ENCODE data around the gene HEPH.
"Not testable (repeated sequence)": the region's sequence is repeated elsewhere in the genome, so short reads cannot be mapped to it uniquely, and the experiment has no call there.

Gene HEPH

GRCh38 chrX:66203114-66203513, 39.1 kb downstream of the HEPH start:
- Histone ChIP-seq H3K36me3 (ENCODE audit: control insufficient read depth, insufficient read depth, low read length) (peaks cover 20% of the 10 kb centered on the region), H3K9me3 (ENCODE audit: control insufficient read depth, low read length) (no peaks in the 10 kb centered on the region), H3K4me3 (ENCODE audit: extremely low read depth, insufficient read depth, low read length, poor library complexity, severe bottlenecking) (no peak overlapping the region), H3K27ac (ENCODE audit: low read depth, low read length, severe bottlenecking) (no peak overlapping the region), H3K4me1 (ENCODE audit: control insufficient read depth, insufficient read depth, low read length, poor library complexity, severe bottlenecking) (peaks cover 3% of the 10 kb centered on the region)
- WGBS, 2 experiments (ENCODE audit: insufficient coverage in 2 of 2) = no CpG with 5 or more reads among the region's 5 CpGs

- Histone ChIP-seq H3K4me3 (ENCODE audit: extremely low read depth, insufficient read depth, low read length, poor library complexity, severe bottlenecking) (no peak overlapping the region), H3K27ac (ENCODE audit: low read depth, low read length, severe bottlenecking) (no peak overlapping the region), H3K9me3 (ENCODE audit: control insufficient read depth, low read length) (no peaks in the 10 kb centered on the region), H3K36me3 (ENCODE audit: control insufficient read depth, insufficient read depth, low read length) (peaks cover 9% of the 10 kb centered on the region), H3K4me1 (ENCODE audit: control insufficient read depth, insufficient read depth, low read length, poor library complexity, severe bottlenecking) (no peaks in the 10 kb centered on the region)
- WGBS, 2 experiments (ENCODE audit: insufficient coverage in 2 of 2) = 100% methylated on average over 1 of the region's 3 CpGs; no CpG with 5 or more reads in 1 of the 2 experiments
These were observed 57.8 kb downstream of the HEPH start for GRCh38 chrX:66221856-66222255.

DNA sequence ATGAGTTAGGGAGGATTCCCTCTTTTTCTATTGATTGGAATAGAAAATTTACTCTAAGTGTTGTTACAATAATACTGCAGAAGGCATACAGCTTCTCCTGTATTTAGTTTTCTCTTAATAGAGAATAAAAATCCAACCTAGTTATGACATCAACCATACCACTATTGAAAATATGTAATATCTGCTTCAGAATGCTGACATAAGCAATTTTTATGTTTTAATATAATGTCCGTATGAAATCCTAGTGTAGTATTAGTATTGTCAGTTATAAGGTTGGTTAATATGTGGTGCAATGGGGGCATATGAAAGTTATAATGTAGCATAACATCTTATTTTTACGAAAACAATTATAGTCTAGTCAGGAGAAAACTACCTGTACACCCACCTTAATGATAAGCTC, 68.2 kb downstream of the HEPH start:
- no peak overlapping the region for H3K27ac ChIP-seq (ENCODE audit: low read depth, low read length, severe bottlenecking)
- no peak overlapping the region for H3K4me3 ChIP-seq (ENCODE audit: extremely low read depth, insufficient read depth, low read length, poor library complexity, severe bottlenecking)
- WGBS, 2 experiments (ENCODE audit: insufficient coverage in 2 of 2) = no CpG with 5 or more reads among the region's 2 CpGs
- no peaks in the 10 kb centered on the region for H3K4me1 ChIP-seq (ENCODE audit: control insufficient read depth, insufficient read depth, low read length, poor library complexity, severe bottlenecking)
- no peaks in the 10 kb centered on the region for H3K9me3 ChIP-seq (ENCODE audit: control insufficient read depth, low read length)
- peaks cover 4% of the 10 kb centered on the region for H3K36me3 ChIP-seq (ENCODE audit: control insufficient read depth, insufficient read depth, low read length)

- Histone ChIP-seq H3K36me3 (ENCODE audit: control insufficient read depth, insufficient read depth, low read length) (no peaks in the 10 kb centered on the region), H3K27ac (ENCODE audit: low read depth, low read length, severe bottlenecking) (no peak overlapping the region), H3K4me3 (ENCODE audit: extremely low read depth, insufficient read depth, low read length, poor library complexity, severe bottlenecking) (no peak overlapping the region), H3K4me1 (ENCODE audit: control insufficient read depth, insufficient read depth, low read length, poor library complexity, severe bottlenecking) (no peaks in the 10 kb centered on the region), H3K9me3 (ENCODE audit: control insufficient read depth, low read length) (no peaks in the 10 kb centered on the region)
These were observed 69.2 kb downstream of the HEPH start for GRCh38 chrX:66233209-66233608.

- not testable (repeated sequence) for H3K36me3 ChIP-seq (ENCODE audit: control insufficient read depth, insufficient read depth, low read length); H3K9me3 ChIP-seq (ENCODE audit: control insufficient read depth, low read length); H3K27ac ChIP-seq (ENCODE audit: low read depth, low read length, severe bottlenecking); H3K4me3 ChIP-seq (ENCODE audit: extremely low read depth, insufficient read depth, low read length, poor library complexity, severe bottlenecking); H3K4me1 ChIP-seq (ENCODE audit: control insufficient read depth, insufficient read depth, low read length, poor library complexity, severe bottlenecking)
- no CpG with 5 or more reads among the region's 1 CpG for WGBS, 2 experiments (ENCODE audit: insufficient coverage in 2 of 2)
These were observed 69.9 kb downstream of the HEPH start for GRCh38 chrX:66233904-66234303.

- Histone ChIP-seq H3K4me1 (ENCODE audit: control insufficient read depth, insufficient read depth, low read length, poor library complexity, severe bottlenecking) (no peaks in the 10 kb centered on the region), H3K27ac (ENCODE audit: low read depth, low read length, severe bottlenecking) (no peak overlapping the region), H3K36me3 (ENCODE audit: control insufficient read depth, insufficient read depth, low read length) (peaks cover 16% of the 10 kb centered on the region), H3K9me3 (ENCODE audit: control insufficient read depth, low read length) (no peaks in the 10 kb centered on the region), H3K4me3 (ENCODE audit: extremely low read depth, insufficient read depth, low read length, poor library complexity, severe bottlenecking) (no peak overlapping the region)
- WGBS, 2 experiments (ENCODE audit: insufficient coverage in 2 of 2) = no CpG with 5 or more reads among the region's 1 CpG
These were observed 91.4 kb downstream of the HEPH start for GRCh38 chrX:66255359-66255967.

GRCh38 chrX:66262807-66263206, 98.8 kb downstream of the HEPH start:
- Histone ChIP-seq H3K9me3 (ENCODE audit: control insufficient read depth, low read length) (no peaks in the 10 kb centered on the region), H3K36me3 (ENCODE audit: control insufficient read depth, insufficient read depth, low read length) (peaks cover 33% of the 10 kb centered on the region), H3K27ac (ENCODE audit: low read depth, low read length, severe bottlenecking) (no peak overlapping the region), H3K4me1 (ENCODE audit: control insufficient read depth, insufficient read depth, low read length, poor library complexity, severe bottlenecking) (no peaks in the 10 kb centered on the region), H3K4me3 (ENCODE audit: extremely low read depth, insufficient read depth, low read length, poor library complexity, severe bottlenecking) (no peak overlapping the region)

Data from mesodermal cell (in vitro differentiated cells).